GM21825 (cell line): ENCODE measurements around the gene MEIS1.
"Not testable (repeated sequence)": the region's sequence is repeated elsewhere in the genome, so short reads cannot be mapped to it uniquely, and the experiment has no call there.

Experiments used
- ATAC-seq: cut with Tn5 transposase; IDR thresholded peaks from one replicate; pipeline ENCODE4 v1.9.1; 2021; ENCODE audit warnings: mild to moderate bottlenecking, moderate library complexity; ENCODE audit not compliant: unreplicated experiment

Gene MEIS1

DNA sequence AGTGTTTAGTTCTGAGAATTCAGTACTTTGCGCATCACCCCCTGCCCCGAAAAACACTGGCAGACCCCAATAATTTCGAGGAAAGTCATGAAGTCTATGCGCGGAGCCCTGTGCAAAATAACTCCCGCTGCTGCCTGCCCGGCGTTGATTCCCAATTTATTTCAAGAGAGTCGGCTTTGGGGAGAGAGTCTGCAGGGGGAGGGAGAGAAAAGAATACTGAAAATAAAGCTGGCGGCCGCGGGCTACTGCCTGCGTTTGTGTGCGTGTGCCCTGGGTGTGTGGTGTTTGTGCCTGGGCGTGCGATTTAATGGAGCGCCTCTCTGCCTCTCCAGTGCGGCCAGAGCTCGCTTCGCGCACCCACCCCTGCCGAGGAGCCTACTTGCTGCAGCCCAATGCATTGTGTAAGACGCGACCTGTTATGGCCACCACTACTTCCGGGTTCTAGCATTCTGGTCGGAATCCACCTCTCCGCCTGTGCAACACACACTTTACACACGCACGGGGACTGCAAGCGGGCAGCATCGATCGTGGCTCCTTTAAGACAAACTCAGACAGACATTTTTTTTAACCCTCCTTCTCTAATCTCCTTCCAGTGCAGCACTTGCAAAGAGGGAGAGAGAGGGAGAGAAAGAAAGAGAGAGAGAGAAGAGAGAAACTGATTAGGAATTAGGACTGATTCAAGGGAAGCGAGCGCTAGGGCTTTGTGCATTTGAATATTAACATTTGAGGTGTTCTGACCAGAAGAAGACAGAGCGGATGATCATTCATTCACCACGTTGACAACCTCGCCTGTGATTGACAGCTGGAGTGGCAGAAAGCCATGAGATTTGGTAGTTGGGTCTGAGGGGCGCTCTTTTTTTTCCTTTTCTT, at the start of gene MEIS1:
Gene MEIS1 (plus strand): TSS at position 447 of the 870 bp plus-strand sequence. CDS start 732 bp downstream, outside the sequence.
- no peak for ATAC-seq

DNA sequence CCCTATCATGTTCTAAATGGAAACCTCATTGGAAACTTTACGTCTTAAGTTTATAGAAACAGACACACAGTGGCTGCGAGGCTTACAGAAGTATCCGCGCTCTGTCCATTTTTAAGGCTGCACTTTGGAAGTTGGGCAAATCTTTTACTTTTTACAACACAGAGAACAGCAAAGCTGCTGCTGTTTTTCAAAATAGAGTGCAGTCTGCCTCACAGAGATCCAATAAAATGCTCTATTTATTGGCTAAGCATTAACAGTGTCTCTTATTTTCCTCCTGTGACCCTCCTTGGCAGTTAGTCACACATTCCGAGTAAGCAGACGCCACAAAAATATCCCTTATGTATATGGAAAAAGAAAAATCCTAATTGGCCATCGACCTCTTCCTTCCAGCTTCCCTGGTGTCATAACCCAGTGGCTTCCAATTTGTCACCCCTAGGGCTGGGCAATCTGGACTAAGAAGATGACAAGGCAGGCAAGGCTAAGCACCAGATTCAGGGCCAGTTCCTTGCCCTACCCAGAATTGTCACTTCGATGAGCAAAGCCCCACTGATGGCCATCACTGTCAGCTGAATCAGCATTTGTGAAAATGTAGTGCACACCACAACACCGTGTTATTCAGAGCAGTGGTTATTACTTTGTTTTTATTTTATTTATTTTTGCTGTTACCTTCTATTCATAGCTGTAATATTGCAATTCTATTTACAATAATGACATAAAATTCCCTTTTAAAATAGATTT, 47.7 kb upstream of the MEIS1 start:
- no peak for ATAC-seq

- no peak for ATAC-seq
Measured at GRCh38 chr2:66389651-66390131, 45.2 kb upstream of the MEIS1 start.

GRCh38 chr2:66390152-66390551, 44.8 kb upstream of the MEIS1 start:
- no peak for ATAC-seq

DNA sequence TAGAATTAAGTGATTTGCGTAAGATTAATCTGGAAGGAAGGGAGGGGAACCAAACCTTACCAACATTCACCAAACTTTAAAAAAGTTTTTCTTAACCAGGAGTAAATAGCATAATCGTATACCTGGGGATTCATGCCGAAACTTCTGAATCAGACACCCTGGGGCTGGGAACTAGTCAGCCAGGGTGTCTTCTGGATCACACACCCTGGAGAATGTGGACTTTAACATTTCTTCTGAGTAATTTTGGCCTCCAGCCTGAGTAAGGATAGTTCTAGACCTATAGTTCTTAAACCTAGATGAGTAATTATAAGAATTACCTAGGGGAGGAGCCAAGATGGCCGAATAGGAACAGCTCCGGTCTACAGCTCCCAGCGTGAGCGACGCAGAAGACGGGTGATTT, 44.1 kb upstream of the MEIS1 start:
- ATAC-seq = no peak

- not testable (repeated sequence) for ATAC-seq
Measured at GRCh38 chr2:66391240-66391639, 43.7 kb upstream of the MEIS1 start.

- ATAC-seq = no peak
Measured at GRCh38 chr2:66405473-66405872, 29.5 kb upstream of the MEIS1 start.

- ATAC-seq = no peak
Measured at GRCh38 chr2:66408905-66409304, 26.0 kb upstream of the MEIS1 start.

GRCh38 chr2:66412874-66413273, 22.1 kb upstream of the MEIS1 start:
- no peak for ATAC-seq

GRCh38 chr2:66414896-66415295, 20.0 kb upstream of the MEIS1 start:
- no peak for ATAC-seq

- ATAC-seq = no peak
Measured at GRCh38 chr2:66418381-66418780, 16.5 kb upstream of the MEIS1 start.

- ATAC-seq = no peak
Measured at GRCh38 chr2:66421612-66422011, 13.3 kb upstream of the MEIS1 start.

DNA sequence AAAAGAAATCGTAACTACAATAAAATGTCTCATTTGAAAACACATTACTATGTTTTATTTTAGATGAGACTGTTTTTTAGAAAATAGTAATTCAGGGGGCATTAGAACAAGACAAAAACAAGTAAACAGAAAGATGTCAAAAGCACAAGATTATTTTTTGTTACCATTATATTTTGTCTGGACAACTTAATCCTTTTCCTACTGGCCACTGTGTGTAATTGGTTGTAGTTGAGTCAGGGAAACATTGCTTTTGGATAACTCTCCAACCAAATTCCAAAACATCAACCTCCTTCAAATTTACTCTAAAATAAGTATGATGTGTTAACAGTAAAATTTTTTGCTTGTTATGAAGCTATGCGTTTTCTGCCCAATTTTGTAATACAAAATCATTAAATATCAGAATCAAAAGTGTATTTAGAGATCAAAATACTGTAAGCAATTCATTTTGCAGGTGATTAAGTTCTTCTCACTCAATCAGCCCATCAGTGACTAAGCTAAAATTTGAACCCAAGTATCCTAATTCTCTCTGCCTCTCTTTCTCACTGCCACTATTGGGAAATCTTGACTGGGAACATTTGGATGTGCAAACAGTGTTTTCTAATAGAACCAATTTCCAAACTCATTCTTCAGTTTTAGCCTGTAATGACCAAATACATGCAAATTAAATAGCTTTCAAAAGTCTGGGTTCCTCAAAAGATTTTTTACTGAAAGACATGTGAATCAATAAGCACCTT, 11.4 kb upstream of the MEIS1 start:
- ATAC-seq = no peak

GRCh38 chr2:66426244-66427111, 8.4 kb upstream of the MEIS1 start:
- ATAC-seq = no peak

DNA sequence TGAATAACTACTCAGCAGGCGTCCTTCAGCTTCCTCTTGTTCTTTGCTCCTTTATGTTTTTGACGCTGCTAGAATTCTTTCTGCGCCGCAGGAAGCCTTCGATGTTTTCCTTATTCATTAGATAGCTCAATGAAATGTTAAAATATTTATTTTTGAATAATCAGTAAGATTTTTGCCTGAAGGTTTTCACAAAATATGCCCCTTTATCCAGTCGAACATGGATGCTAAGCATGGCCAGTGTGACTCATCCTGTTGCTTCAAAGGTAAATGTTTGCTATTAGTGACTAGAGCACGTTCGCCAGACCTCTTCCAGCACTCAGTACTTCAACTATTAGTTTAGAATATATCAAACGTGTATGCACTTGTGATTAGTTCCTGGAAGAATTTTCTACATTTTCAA, 7.6 kb upstream of the MEIS1 start:
- ATAC-seq = no peak

DNA sequence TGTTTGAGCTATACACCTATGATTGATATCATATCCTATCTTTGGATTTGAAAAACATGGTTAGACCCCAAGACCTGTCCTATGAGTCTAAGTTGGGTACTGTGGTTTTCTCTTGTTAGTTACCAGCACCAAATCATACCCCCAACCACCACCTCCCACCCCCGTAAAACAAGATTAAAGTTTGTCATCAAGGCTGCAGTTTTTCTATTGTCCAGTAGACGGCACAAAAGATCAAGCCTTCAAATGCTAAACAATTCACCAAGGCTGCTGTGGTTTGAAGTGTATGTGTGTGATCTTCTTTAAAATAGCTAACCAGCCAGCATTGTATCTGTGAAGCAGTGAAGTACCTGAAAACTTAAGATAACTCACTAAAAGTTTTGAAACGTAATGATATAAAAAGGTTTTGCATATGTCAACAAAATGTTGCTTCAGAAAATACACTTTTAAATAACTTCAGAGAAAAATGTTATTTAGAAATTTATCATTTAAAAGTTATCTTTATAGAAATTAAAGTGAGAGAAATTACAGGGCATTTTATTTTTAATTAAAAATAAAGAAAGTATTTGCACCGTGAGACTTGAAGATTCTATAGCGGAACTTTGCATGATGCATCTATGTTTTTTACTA, 5.8 kb upstream of the MEIS1 start:
- ATAC-seq = no peak

GRCh38 chr2:66429693-66430504, 5.0 kb upstream of the MEIS1 start:
- no peak for ATAC-seq

GRCh38 chr2:66430505-66431273, 4.2 kb upstream of the MEIS1 start:
- ATAC-seq = no peak
